GM19372 (cell line): ENCODE measurements around the gene SHF.

ENCODE experiments used
- ATAC-seq: cut with Tn5 transposase; IDR thresholded peaks from one replicate; pipeline ENCODE4 v1.9.1; 2021; ENCODE audit warnings: mild to moderate bottlenecking, low read depth, moderate library complexity; ENCODE audit not compliant: unreplicated experiment

SHF gene

DNA sequence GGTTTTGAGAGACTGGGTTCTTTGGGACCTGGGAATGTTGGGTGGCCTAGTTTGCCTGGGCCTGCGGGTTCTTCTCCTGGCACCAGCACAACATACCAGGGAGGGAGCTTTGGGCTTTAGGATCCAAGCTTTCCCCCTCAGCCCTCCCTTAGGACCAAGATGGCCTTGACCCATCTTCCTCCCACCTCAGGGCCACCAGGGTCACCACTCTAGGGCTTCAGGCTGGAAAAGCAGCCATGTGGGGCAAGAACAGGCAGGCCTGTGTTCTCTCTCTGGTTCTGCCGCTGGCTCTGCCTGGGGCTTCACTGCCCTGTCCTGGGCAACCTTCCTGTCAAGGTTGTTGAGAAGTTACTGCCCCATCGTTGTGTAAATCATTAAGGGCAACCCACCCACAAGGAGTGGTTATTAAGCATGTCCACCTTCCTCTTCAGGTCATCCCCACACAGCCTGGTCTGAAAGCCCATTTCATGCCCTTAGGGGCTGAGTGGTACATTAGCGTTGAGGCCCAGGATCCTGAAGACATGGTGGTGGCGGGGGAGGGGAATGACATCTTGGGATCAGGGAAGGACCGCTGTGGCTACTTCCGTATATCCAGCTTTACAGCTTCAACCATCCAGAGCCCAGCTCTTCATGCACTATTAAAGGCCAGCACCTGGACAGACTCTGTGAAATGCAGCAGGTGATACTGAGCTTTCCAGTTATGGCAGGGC is 57.3 kb downstream of the SHF start:
- no peak for ATAC-seq

DNA sequence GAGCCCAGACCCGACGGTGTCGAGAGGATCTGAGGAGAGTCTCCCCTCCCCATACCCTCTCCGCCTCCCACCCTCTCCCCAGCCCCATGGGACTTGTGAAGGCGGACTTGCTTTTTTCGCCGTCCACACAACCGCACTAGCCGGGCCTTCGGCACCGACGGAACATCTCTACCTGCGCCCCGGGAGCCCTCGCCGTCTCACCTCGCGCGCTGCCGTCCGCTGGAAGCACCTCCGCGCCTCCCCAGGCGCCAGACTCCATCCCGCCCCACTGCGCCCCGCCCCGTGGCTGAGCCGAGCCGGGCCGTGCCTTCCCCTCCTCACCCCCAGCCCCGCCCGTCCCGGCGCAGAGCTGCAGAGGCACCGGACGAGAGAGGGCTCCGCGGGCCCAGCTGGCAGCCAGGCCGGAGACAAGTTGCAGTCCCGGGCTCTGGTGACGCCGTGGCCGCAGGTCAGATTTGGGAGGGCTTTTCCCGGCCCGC is 58.1 kb downstream of the SHF start, which contains the start of the genes DUOX1 and DUOXA1:
Gene DUOX1, plus strand, starts transcription at position 344 of the 479 bp plus-strand sequence. CDS start 1,973 bp downstream, outside the sequence.
Gene DUOXA1, minus strand, starts transcription at position 229 of the 479 bp plus-strand sequence. CDS start 6,865 bp downstream, outside the sequence.
- ATAC-seq: no peak

DNA sequence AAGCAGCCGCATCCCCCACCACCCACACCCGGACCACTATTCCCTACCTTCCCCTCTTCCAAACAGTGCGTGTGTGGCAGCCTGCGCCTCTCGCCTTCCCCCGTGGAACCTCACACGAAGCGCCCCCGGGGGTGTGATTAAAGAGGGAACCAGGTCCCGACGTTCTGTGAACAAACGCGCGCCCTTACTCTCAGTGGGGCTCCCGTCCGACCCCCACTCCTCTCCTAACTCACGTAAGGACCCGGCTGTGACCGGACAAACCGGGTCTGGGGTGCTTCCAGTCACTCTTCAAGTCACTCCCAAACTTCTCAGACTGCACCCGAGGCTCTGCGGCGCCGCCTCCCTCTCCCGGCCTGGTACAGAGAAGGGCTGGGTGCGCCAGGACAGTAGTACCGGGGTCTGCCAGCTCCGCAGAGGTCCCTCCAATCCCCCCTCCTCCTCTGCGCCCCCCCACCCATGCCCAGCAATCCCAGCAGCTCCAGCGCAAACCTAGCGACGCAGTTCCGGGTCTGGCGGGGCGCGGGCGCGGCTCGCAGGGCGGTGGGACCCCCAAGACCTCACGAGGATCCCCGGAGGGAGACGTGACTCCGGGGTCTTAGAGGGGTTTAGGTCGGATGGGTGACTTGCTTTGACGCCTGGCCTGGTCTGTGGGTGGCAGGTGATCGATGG is 58.7 kb downstream of the SHF start:
- ATAC-seq: no peak

DNA sequence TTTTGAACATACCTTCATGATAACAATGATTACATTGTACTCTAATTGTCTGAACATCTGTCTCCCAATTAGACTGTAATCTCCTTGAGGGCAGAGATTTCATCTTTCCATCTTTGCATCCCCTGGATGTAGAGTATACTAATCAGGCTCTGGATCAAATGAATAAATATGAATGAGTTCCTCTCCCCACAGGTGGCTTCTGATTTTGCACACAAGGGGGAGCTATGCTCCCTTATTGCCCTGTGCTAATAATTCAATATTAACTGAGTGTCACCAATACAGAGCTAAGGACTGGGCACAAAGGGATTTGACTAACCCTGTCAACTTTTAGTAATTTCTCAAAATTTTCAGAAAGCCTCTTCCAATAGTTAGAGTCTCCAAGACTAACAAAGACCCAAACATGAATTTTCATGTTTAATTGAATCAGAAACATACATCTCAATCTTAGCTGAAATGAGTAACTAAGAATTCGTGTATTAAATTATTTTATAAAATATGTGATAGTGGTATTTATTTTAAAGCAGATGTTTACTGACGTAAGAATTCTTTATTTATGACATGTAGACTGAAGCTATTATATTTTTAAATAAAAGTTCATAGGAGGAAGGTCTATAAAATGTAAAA is 61.1 kb downstream of the SHF start:
- no peak for ATAC-seq

DNA sequence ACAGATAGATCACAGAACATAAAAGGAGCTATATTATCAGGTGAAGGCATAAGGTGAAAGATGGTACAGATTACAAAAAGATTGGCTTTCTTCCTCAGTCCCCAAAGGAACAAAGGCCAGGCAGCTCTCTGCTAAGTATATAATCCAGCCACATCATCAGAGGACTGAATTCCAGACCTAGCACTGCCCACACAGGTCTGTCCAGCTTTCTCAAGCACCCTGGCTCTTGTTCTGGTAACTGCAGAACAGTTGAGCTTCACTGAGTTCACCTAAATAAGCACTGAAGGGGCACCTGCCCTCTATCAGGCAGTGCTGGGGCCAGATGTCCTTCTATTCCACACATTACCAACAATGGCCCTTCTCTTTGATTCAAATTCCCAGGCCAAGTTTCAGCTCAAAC is 64.4 kb downstream of the SHF start:
- ATAC-seq: no peak

DNA sequence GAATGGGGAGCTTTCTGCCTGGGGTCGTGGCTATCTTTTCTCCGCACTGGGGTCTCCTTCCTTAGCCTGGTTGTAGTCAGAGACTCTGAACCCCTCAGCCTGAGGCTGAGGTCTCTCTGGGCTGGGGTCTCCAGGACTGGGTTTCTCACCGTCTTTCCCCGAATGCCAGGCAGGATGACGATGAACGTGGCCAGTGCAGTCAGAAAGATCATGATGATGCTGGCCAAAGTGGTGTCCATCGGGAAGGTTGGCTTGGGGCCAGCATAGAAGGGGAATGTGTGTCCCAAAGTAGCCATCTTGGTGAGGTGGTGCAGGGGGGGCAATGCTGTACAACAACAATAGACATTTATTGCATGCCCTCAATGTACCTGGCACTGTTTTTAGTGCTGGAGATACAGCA is 65.0 kb downstream of the SHF start:
- ATAC-seq: no peak

DNA sequence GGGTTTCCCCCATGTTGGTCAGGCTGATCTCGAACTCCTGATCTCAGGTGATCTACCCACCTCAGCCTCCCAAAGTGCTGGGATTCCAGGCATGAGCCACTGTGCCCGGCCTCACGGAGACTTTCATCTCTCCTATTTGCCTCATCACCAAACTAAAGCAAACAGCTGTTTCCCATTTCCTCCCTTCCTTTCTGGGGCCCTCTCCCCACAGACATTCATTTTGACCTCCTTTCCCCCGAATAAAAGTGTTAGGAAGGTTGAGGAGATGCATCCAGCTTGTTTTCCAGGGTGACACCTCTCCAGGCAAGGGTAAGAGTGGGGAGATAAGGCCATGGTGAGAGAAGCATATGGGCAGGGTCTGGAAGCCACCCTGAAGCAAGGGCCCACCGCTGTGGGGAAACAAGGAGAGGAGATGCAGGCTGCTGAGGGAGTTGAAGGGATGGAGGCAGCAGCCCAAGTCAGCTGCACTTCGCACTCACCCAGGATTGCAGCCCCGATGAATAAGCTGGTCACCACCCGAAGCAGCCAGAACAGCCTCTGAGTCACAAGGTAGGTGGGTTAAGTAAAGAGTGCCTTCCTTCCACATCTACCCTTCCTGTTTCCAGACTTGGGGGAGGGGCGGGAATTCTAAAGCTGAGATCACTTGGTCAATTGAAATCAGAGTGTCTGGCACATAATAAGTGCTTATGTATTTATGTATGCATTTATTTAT is 65.9 kb downstream of the SHF start:
- no peak for ATAC-seq

DNA sequence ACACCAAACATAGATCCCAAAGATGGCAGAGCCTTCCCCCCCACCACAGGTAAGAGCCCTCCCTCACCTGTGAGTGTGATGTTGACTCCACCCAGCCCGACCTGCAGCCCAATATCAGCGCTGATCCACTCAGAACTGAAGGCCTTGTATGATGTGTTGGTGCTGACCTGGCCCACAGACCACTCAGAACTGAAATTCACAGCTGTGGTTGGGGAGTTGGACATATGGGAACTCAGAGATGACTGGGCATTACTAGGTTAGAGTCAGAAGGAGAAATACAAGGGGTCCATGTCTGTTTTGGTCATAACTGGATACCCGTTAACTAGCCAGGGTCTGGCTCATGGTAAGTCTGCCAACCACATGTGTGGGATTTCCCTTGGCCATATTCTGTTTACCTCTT is 66.7 kb downstream of the SHF start:
- no peak for ATAC-seq

DNA sequence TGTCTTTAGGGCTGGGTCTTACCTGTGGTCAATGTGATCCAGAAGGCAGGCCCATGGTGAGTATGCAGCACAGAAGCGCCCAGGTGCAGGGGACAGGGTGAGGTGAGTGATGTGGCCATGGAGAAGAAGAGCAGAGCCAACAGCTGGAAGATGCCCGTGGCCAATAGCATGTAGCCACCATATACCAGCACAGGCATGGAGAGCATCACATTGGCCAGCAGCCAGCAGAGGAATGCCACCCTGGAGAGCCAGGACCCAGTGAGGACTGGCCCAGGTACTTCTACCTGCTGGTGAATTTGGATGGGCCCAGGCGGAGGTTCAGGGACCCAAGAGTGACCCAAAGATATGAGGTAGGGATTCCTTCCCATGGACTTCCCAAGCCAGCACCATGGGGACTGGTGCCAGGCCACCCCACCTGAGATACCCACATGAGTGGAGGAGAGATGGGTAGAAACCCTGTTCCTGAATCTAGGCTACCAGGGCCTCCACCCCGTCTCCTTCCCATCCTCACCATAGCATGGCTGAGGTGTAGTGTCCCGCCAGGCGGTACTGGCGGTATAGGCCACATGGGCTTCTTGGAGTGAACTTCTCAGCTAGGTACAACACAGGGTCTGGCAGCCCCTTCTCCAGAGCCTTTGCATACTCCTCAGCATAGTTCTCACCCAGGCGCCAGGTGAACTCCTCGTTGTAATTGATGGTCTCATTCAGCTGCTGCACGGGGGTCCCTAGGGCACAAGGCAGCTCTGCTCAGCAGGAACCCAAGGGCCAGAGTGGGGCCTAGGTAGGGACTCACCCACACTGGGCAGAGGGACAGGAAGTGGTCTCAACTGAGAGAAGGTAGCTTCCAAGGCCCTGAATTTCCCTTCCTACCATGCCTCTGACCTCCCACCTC is 67.4 kb downstream of the SHF start:
- ATAC-seq: no peak

DNA sequence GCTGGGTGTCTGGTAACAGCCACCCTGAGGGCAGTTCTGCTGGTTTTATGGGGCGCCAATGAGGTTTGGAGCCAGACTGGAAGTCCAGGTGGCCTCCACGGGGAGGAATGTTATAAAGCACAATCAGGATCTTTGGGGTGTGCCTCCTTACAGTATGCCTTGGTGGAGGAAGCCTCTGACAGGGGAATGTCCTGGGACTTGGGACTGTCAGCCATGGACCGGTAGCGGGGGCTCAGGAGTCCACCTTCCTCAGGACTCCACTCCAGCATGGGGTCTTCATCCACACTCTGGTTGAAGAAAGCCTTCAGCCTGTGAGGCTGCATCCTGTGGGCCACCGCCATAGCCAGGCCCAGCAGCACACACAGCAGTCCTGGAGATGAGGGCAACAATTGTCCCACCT is 68.8 kb downstream of the SHF start:
- no peak for ATAC-seq

DNA sequence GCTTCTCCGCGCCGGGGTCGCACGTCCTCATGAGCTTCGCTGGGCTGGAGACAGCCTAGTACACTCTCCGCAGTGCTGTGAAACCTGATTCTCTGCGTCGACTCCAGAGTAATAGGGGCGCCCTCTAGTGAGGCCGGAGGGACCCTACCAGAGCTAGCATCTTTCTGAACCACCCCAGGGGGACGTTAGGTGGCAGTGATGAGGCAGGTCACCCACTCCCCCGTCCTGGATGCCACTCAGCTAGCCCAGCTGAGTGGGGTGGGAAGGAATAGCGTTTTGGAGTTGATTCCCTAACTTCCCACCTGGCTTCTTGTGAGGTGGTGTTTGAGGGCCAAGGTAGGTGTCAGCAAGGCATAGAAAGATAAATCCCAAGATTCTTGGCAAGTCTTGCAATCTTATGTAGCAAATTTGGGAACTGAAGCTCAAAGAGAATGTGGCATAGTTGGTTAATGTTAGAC is 69.6 kb downstream of the SHF start:
- peak; percentile 91 for ATAC-seq

DNA sequence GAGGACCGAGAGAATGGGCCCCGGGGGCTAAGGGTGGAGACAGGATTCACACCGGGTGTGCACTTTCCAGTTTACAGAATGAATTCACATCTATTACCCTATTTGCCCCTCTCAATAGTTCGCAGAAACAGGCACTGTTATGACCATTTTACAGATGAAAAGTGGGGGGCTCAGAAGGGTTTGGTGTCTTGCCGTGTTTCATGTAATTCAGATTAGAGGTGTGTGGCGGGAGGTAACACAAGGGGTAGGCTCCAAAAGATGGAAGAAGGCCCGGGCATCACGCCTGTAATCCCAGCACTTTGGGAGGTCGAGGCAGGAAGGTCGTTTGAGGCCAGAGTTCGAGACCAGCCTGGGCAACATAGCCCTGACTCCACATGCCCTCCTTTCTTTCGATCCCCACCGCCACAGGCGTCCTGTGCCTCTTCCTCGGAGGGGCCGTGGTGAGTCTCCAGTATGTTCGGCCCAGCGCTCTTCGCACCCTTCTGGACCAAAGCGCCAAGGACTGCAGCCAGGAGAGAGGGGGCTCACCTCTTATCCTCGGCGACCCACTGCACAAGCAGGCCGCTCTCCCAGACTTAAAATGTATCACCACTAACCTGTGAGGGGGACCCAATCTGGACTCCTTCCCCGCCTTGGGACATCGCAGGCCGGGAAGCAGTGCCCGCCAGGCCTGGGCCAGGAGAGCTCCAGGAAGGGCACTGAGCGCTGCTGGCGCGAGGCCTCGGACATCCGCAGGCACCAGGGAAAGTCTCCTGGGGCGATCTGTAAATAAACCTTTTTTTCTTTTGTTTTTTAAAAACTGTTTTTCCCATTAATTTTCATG is 70.2 kb downstream of the SHF start:
- ATAC-seq: no peak
